ENCODE results near the gene PVRIG.
"Not testable (repeated sequence)": the region's sequence is repeated elsewhere in the genome, so short reads cannot be mapped to it uniquely, and the experiment has no call there.

The PVRIG gene

GRCh38 chr7:100189061-100189460, 30.7 kb upstream of the PVRIG start:
- Histone ChIP-seq H3K4me2 (no peak overlapping the region), H3K9ac (no peak overlapping the region), H3K79me2 (ENCODE audit: insufficient read depth, low read depth) (no peaks in the 10 kb centered on the region), H3K27me3 (ENCODE audit: insufficient read depth, low read depth) (no peaks in the 10 kb centered on the region), H3K36me3 (ENCODE audit: insufficient read depth) (no peaks in the 10 kb centered on the region), H3K4me1 (ENCODE audit: low read depth, poor library complexity, severe bottlenecking) (peaks cover 7% of the 10 kb centered on the region), H3K4me3 (IDR thresholded peaks at IDR 0.05; ENCODE audit: insufficient read depth, low read depth, low read length) (no peak overlapping the region), H2AFZ (ENCODE audit: low read depth) (no peak overlapping the region), H3K27ac (no peak overlapping the region), H4K20me1 (ENCODE audit: insufficient read depth) (no peaks in the 10 kb centered on the region)
- TF ChIP-seq CTCF (conservative IDR thresholded peaks at IDR 0.05; ENCODE audit: low read depth, low read length): peak; percentile 16

GRCh38 chr7:100190048-100190711, 29.6 kb upstream of the PVRIG start:
- H3K27ac ChIP-seq: no peak overlapping the region
- TF ChIP-seq CTCF (conservative IDR thresholded peaks at IDR 0.05; ENCODE audit: low read depth, low read length): peak; percentile 27; the same call in 1 of the 2 replicates
- H3K4me3 ChIP-seq (IDR thresholded peaks at IDR 0.05; ENCODE audit: insufficient read depth, low read depth, low read length): no peak overlapping the region
- peaks cover 7% of the 10 kb centered on the region for H3K4me1 ChIP-seq (ENCODE audit: low read depth, poor library complexity, severe bottlenecking)
- H3K36me3 ChIP-seq (ENCODE audit: insufficient read depth): no peaks in the 10 kb centered on the region
- no peak overlapping the region for H2AFZ ChIP-seq (ENCODE audit: low read depth)
- H3K79me2 ChIP-seq (ENCODE audit: insufficient read depth, low read depth): no peaks in the 10 kb centered on the region
- H3K27me3 ChIP-seq (ENCODE audit: insufficient read depth, low read depth): no peaks in the 10 kb centered on the region
- no peak overlapping the region for H3K9ac ChIP-seq
- no peak overlapping the region for H3K4me2 ChIP-seq
- H4K20me1 ChIP-seq (ENCODE audit: insufficient read depth): no peaks in the 10 kb centered on the region

- H3K27me3 ChIP-seq (ENCODE audit: insufficient read depth, low read depth): no peaks in the 10 kb centered on the region
- peaks cover 7% of the 10 kb centered on the region for H3K4me1 ChIP-seq (ENCODE audit: low read depth, poor library complexity, severe bottlenecking)
- H3K9ac ChIP-seq: no peak overlapping the region
- H3K36me3 ChIP-seq (ENCODE audit: insufficient read depth): no peaks in the 10 kb centered on the region
- no peak overlapping the region for H3K4me2 ChIP-seq
- H3K79me2 ChIP-seq (ENCODE audit: insufficient read depth, low read depth): no peaks in the 10 kb centered on the region
- no peaks in the 10 kb centered on the region for H4K20me1 ChIP-seq (ENCODE audit: insufficient read depth)
- no peak overlapping the region for H3K4me3 ChIP-seq (IDR thresholded peaks at IDR 0.05; ENCODE audit: insufficient read depth, low read depth, low read length)
- H2AFZ ChIP-seq (ENCODE audit: low read depth): no peak overlapping the region
- TF ChIP-seq CTCF (conservative IDR thresholded peaks at IDR 0.05; ENCODE audit: low read depth, low read length): no peak
- H3K27ac ChIP-seq: no peak overlapping the region
These were observed 28.0 kb upstream of the PVRIG start for GRCh38 chr7:100191775-100192174.

GRCh38 chr7:100192281-100192862, 27.4 kb upstream of the PVRIG start:
- H3K27ac ChIP-seq; H4K20me1 ChIP-seq (ENCODE audit: insufficient read depth); H2AFZ ChIP-seq (ENCODE audit: low read depth); H3K4me3 ChIP-seq (IDR thresholded peaks at IDR 0.05; ENCODE audit: insufficient read depth, low read depth, low read length); H3K27me3 ChIP-seq (ENCODE audit: insufficient read depth, low read depth); H3K9ac ChIP-seq; H3K79me2 ChIP-seq (ENCODE audit: insufficient read depth, low read depth); H3K4me1 ChIP-seq (ENCODE audit: low read depth, poor library complexity, severe bottlenecking); H3K4me2 ChIP-seq; H3K36me3 ChIP-seq (ENCODE audit: insufficient read depth): not testable (repeated sequence)

GRCh38 chr7:100192969-100193368, 26.8 kb upstream of the PVRIG start:
- no peak overlapping the region for H3K9ac ChIP-seq
- no peaks in the 10 kb centered on the region; the same call in 1 of the 2 replicates for H3K27me3 ChIP-seq (ENCODE audit: insufficient read depth, low read depth)
- peaks cover 7% of the 10 kb centered on the region for H3K4me1 ChIP-seq (ENCODE audit: low read depth, poor library complexity, severe bottlenecking)
- no peak overlapping the region for H3K4me2 ChIP-seq
- H3K79me2 ChIP-seq (ENCODE audit: insufficient read depth, low read depth): no peaks in the 10 kb centered on the region
- no peak overlapping the region for H2AFZ ChIP-seq (ENCODE audit: low read depth)
- H3K4me3 ChIP-seq (IDR thresholded peaks at IDR 0.05; ENCODE audit: insufficient read depth, low read depth, low read length): no peak overlapping the region
- no peak overlapping the region for H3K27ac ChIP-seq
- H3K36me3 ChIP-seq (ENCODE audit: insufficient read depth): no peaks in the 10 kb centered on the region
- no peaks in the 10 kb centered on the region for H4K20me1 ChIP-seq (ENCODE audit: insufficient read depth)
- no peak for TF ChIP-seq CTCF (conservative IDR thresholded peaks at IDR 0.05; ENCODE audit: low read depth, low read length)

All from KMS-11 (cell line).